ENCODE measurements around the gene PRMT6.

PRMT6 gene

GRCh38 chr1:107096690-107097089 lies 40.2 kb downstream of the PRMT6 start:
- DNase-seq = no peak

DNA sequence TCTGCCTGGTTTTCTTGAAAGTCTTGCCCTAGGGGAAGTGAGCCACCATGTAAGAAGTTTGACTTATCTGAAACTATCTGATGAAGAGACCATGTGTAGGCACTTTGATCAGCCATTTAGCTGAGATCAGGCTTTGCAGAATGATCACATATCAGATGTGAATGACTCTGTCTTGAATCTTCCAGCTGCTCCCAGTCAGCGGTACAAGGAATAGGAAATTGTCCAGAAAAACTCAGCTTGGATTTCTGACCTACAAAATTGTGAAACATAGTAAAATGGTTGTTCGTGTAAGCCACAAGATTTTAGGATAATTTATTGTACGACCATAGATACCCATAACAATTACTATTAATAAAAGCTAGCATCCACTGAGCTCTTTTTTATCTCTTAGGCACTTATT lies 42.5 kb downstream of the PRMT6 start:
- no peak for DNase-seq

- no peak for DNase-seq
These were observed 44.0 kb downstream of the PRMT6 start for GRCh38 chr1:107100331-107100984.

GRCh38 chr1:107105914-107106313 lies 49.4 kb downstream of the PRMT6 start:
- DNase-seq = no peak

All from activated CD4-positive, alpha-beta T cell treated with anti-CD3 and anti-CD28 coated beads, Interleukin-2, amount 50 U/mL, for 16 hours (primary cell).